NCI-H1694 treated with DMSO at 0.1 percent for 48 hours (cell line): Measurements from ENCODE around the gene THAP2.
"Not testable (repeated sequence)": the region's sequence is repeated elsewhere in the genome, so short reads cannot be mapped to it uniquely, and the experiment has no call there.

ENCODE experiments used
- DNase-seq: peaks from one replicate; lab custom pipeline; 2025; lab: John Stamatoyannopoulos, UW

THAP2 gene

GRCh38 chr12:71662849-71663560 lies 1.1 kb upstream of the THAP2 start:
- peak; percentile 2 for DNase-seq

GRCh38 chr12:71664411-71665089 lies 449 bp downstream of the THAP2 start:
- no peak for DNase-seq

- no peak for DNase-seq
These were observed 976 bp downstream of the THAP2 start for GRCh38 chr12:71665090-71665463.

GRCh38 chr12:71666259-71666658 lies 2.2 kb downstream of the THAP2 start:
- DNase-seq = no peak

GRCh38 chr12:71671311-71671710 lies 7.2 kb downstream of the THAP2 start:
- DNase-seq = no peak

GRCh38 chr12:71671816-71672215 lies 7.7 kb downstream of the THAP2 start:
- DNase-seq = peak; percentile 13

- DNase-seq = no peak
These were observed 18.4 kb downstream of the THAP2 start for GRCh38 chr12:71682466-71682865.

- DNase-seq = no peak
These were observed 19.5 kb downstream of the THAP2 start for GRCh38 chr12:71683633-71684032.

- no peak for DNase-seq
These were observed 20.0 kb downstream of the THAP2 start for GRCh38 chr12:71684081-71684480.

- no peak for DNase-seq
These were observed 21.3 kb downstream of the THAP2 start for GRCh38 chr12:71685312-71685906.

- DNase-seq = peak; percentile 66
These were observed 22.0 kb downstream of the THAP2 start, which contains the start of gene TMEM19 for GRCh38 chr12:71685914-71686657. Gene TMEM19, plus strand, starts transcription at chr12:71686082. Its CDS starts 599 bp downstream, at chr12:71686681.

- DNase-seq = no peak
These were observed 22.5 kb downstream of the THAP2 start for GRCh38 chr12:71686658-71687025.

- not testable (repeated sequence) for DNase-seq
These were observed 23.1 kb downstream of the THAP2 start for GRCh38 chr12:71687172-71687571.

- no peak for DNase-seq
These were observed 25.0 kb downstream of the THAP2 start for GRCh38 chr12:71688961-71689570.

- DNase-seq = no peak
These were observed 27.5 kb downstream of the THAP2 start for GRCh38 chr12:71691504-71692129.

- DNase-seq = no peak
These were observed 29.0 kb downstream of the THAP2 start for GRCh38 chr12:71693126-71693525.

- DNase-seq = not testable (repeated sequence)
These were observed 29.6 kb downstream of the THAP2 start for GRCh38 chr12:71693651-71694050.

- no peak for DNase-seq
These were observed 30.2 kb downstream of the THAP2 start for GRCh38 chr12:71694099-71694820.

- DNase-seq = no peak
These were observed 31.7 kb downstream of the THAP2 start for GRCh38 chr12:71695782-71696181.

- not testable (repeated sequence) for DNase-seq
These were observed 38.1 kb downstream of the THAP2 start for GRCh38 chr12:71702181-71702580.

GRCh38 chr12:71702590-71702989 lies 38.5 kb downstream of the THAP2 start:
- DNase-seq = no peak
